Adrenal gland (tissue), 5 donors: ENCODE measurements around the gene CCDC148.

Experiments used
- POLR2A ChIP-seq, 2 donors: fragments of 450-650 bp; IDR thresholded peaks; one replicate each; pipeline ENCODE4 v1.6.1; 2017; ENCODE audit warnings: antibody characterized with exemption in 2 of 2, mild to moderate bottlenecking in 2 of 2, moderate library complexity in 1 of 2
- TF ChIP-seq, protein P1 (sequence below), 6 experiments: fragments of 450-650 bp in 4 of 6; fragments of 200-600 bp in 2 of 6; sonication (generic) in 1 of 6; IDR thresholded peaks; 1 replicate in 5 of 6; 2 replicates in 1 of 6; pipeline versions ENCODE4 v1.5.1 to v1.8.0; 2016 to 2021; ENCODE audit warnings: antibody characterized with exemption in 6 of 6, mild to moderate bottlenecking in 2 of 6, moderate library complexity in 1 of 6
- donor health status: DM: no; HTN: no; CAD: no.

DNA sequence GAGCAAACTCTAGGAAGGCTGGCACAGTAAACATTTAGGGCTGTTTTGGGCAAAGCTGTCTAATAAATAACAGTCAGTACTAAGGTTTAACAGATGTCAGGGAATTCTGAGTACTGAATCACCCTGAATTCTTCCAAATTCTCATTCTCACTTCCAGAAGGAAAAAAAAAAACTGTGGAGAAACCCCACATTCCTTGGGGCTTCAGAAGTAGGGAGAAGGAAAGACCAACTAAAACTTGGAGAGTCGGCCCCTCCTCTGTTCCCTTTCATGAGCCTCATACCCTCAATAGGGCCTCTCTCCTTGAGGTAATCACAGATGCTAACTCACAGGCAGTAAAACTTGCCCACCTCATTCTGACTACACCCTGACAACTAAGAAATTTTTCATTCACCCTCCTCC lies 62.1 kb downstream of the CCDC148 start:
- TF ChIP-seq POLR2A (IDR thresholded peaks at IDR 0.05), result no peak
- TF ChIP-seq, protein P1, sequence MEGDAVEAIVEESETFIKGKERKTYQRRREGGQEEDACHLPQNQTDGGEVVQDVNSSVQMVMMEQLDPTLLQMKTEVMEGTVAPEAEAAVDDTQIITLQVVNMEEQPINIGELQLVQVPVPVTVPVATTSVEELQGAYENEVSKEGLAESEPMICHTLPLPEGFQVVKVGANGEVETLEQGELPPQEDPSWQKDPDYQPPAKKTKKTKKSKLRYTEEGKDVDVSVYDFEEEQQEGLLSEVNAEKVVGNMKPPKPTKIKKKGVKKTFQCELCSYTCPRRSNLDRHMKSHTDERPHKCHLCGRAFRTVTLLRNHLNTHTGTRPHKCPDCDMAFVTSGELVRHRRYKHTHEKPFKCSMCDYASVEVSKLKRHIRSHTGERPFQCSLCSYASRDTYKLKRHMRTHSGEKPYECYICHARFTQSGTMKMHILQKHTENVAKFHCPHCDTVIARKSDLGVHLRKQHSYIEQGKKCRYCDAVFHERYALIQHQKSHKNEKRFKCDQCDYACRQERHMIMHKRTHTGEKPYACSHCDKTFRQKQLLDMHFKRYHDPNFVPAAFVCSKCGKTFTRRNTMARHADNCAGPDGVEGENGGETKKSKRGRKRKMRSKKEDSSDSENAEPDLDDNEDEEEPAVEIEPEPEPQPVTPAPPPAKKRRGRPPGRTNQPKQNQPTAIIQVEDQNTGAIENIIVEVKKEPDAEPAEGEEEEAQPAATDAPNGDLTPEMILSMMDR (IDR thresholded peaks at IDR 0.05), result no peak
